K562 (cell line): ENCODE measurements around the gene HOXC5. TPM values are rescaled to one million over a fixed set of nuclear protein-coding genes. Genes with fewer than 3 reads are reported as not detected.

Experiments used
- ATAC-seq: fragments of 200-7000 bp; cut with Tn5 transposase; 3 replicates; pipeline ENCODE4 v1.9.1; 2020; ENCODE audit warnings: moderate library complexity
- BruUV-seq: library from RNA; stranded (reverse); fragments of 400-500 nt; replicated peaks from 2 replicates; lab custom pipeline; 2021; lab: Mats Ljungman, UMichigan
- CTCF ChIA-PET: fragments of 300-600 bp; formaldehyde crosslinking; extraction: SDS; loops from one replicate; lab custom pipeline; 2021; ENCODE audit warnings: low intra/inter-chr PET ratio; lab: Yijun Ruan, JAX
- POLR2A ChIA-PET: fragments of 300-600, 350-650 bp; sonication (Branson Sonifier 250); formaldehyde crosslinking; extraction: SDS; loops from one replicate; lab custom pipeline; 2021; ENCODE audit warnings: antibody characterized with exemption, inconsistent platforms; lab: Yijun Ruan, JAX
- DNase-seq, 4 experiments: peaks; one replicate each; pipeline versions ENCODE4 v3.0.0 to v3.0.0-alpha.2; 2011 to 2018; ENCODE audit warnings: low spot score in 3 of 4, mixed read lengths in 3 of 4; ENCODE audit errors: extremely low read depth in 1 of 4
- FAIRE-seq: peaks from 2 replicates; lab custom pipeline; 2011; peaks lifted over from hg19 to GRCh38; lab: Jason Lieb, UNC
- H2AFZ ChIP-seq: 2 replicates; pipeline ENCODE4 v1.6.0; 2011; ENCODE audit warnings: low read depth, low read length, control low read depth, inconsistent platforms
- H3K27ac ChIP-seq: fragments of 200-600 bp; 3 replicates; pipeline ENCODE4 v1.8.0; 2011; ENCODE audit warnings: low read depth, mild to moderate bottlenecking, control low read depth, inconsistent platforms, low read length, moderate library complexity, mixed read lengths; ENCODE audit errors: extremely low read depth
- H3K27me3 ChIP-seq, 2 experiments: fragments of 300-600 bp in 1 of 2; 2 replicates in 1 of 2; 3 replicates in 1 of 2; pipeline versions ENCODE4 v1.6.0 to v1.8.0; 2011; ENCODE audit warnings: inconsistent platforms in 2 of 2, low read length in 2 of 2, mild to moderate bottlenecking in 1 of 2, mixed read lengths in 1 of 2, moderate library complexity in 1 of 2; ENCODE audit not compliant: control insufficient read depth in 2 of 2, insufficient read depth in 2 of 2
- H3K36me3 ChIP-seq: fragments of 300-600 bp; 3 replicates; pipeline ENCODE4 v1.8.0; 2011; ENCODE audit warnings: mild to moderate bottlenecking, low read length, inconsistent platforms; ENCODE audit not compliant: control insufficient read depth, insufficient read depth
- H3K4me1 ChIP-seq, 2 experiments: fragments of 200-600 bp in 1 of 2; replicated peaks in 1 of 2; 2 replicates in 1 of 2; 3 replicates in 1 of 2; pipeline versions ENCODE4 v1.5.1 to v1.8.0; 2011; ENCODE audit warnings: inconsistent platforms in 2 of 2, low read length in 2 of 2, mild to moderate bottlenecking in 1 of 2, mixed read lengths in 1 of 2, moderate library complexity in 1 of 2; ENCODE audit not compliant: control insufficient read depth in 2 of 2, insufficient read depth in 2 of 2
- H3K4me2 ChIP-seq: 2 replicates; pipeline ENCODE4 v1.6.1; 2011; ENCODE audit warnings: low read length, control low read depth, inconsistent platforms, mixed read lengths; ENCODE audit not compliant: insufficient read depth
- H3K4me3 ChIP-seq: fragments of 200-600 bp; sonication (generic), shearing (Covaris generic); 2 replicates; pipeline ENCODE4 v1.5.1; 2016; ENCODE audit warnings: control low read depth, inconsistent platforms
- H3K79me2 ChIP-seq: fragments of 200-600 bp; 3 replicates; pipeline ENCODE4 v1.8.0; 2011; ENCODE audit warnings: low read length, inconsistent platforms; ENCODE audit not compliant: control insufficient read depth, insufficient read depth
- H3K9ac ChIP-seq, 2 experiments: 2 replicates each; pipeline versions ENCODE4 v1.6.0 to v1.6.1; 2011; ENCODE audit warnings: low read depth in 2 of 2, low read length in 2 of 2, control low read depth in 1 of 2, inconsistent platforms in 1 of 2, mild to moderate bottlenecking in 1 of 2, mixed read lengths in 1 of 2; ENCODE audit not compliant: insufficient read depth in 1 of 2
- H3K9me1 ChIP-seq: one replicate; pipeline ENCODE4 v1.6.0; 2011; ENCODE audit warnings: inconsistent platforms, mild to moderate bottlenecking, low read length, moderate library complexity; ENCODE audit not compliant: control insufficient read depth, insufficient read depth
- H3K9me3 ChIP-seq: replicated peaks from 2 replicates; pipeline ENCODE4 v1.5.1; 2011; ENCODE audit warnings: low read depth, low read length, inconsistent platforms; ENCODE audit not compliant: control insufficient read depth, insufficient read depth
- H4K20me1 ChIP-seq: replicated peaks from 2 replicates; pipeline ENCODE4 v1.6.1; 2011; ENCODE audit warnings: low read length, inconsistent platforms, mixed read lengths; ENCODE audit not compliant: control insufficient read depth, insufficient read depth
- CCNT2 ChIP-seq: IDR thresholded peaks from 2 replicates; pipeline ENCODE4 v1.6.1; 2011; ENCODE audit warnings: borderline replicate concordance, low read depth, mild to moderate bottlenecking, moderate library complexity, mixed read lengths, low read length; ENCODE audit not compliant: insufficient read length; ENCODE audit errors: extremely low read depth
- HNRNPK ChIP-seq: fragments of 200-400 bp; formaldehyde crosslinking; IDR thresholded peaks from one replicate; pipeline ENCODE4 v1.6.1; 2018; ENCODE audit warnings: mild to moderate bottlenecking, low read depth, low read length; ENCODE audit not compliant: poor library complexity, severe bottlenecking
- IRF2 ChIP-seq: sonication (generic); formaldehyde crosslinking; IDR thresholded peaks from 2 replicates; pipeline ENCODE4 v1.8.1; 2022; ENCODE audit warnings: mild to moderate bottlenecking, missing genetic modification reagents
- MYC ChIP-seq, 2 experiments: fragments of 250-450 bp in 1 of 2; sonication (Bioruptor Pico) in 1 of 2; IDR thresholded peaks; 2 replicates each; pipeline versions ENCODE4 v1.5.1 to v1.6.1; 2012 to 2021; ENCODE audit warnings: low read depth in 2 of 2, borderline replicate concordance in 1 of 2, improper control_type of control experiment in 1 of 2, low read length in 1 of 2, mild to moderate bottlenecking in 1 of 2, moderate library complexity in 1 of 2
- NCOA6 ChIP-seq: fragments of 450-650 bp; IDR thresholded peaks from 2 replicates; pipeline ENCODE4 v1.6.1; 2017; ENCODE audit warnings: mild to moderate bottlenecking
- NELFE ChIP-seq: IDR thresholded peaks from 2 replicates; pipeline ENCODE4 v1.6.1; 2011; ENCODE audit warnings: mild to moderate bottlenecking; ENCODE audit not compliant: insufficient read depth, insufficient read length
- SMARCB1 ChIP-seq: IDR thresholded peaks from 2 replicates; pipeline ENCODE4 v1.6.1; 2011; ENCODE audit warnings: improper control_type of control experiment, low read depth; ENCODE audit not compliant: insufficient read length
- XRCC3 ChIP-seq: fragments of 450-650 bp; IDR thresholded peaks from 2 replicates; pipeline ENCODE4 v1.6.1; 2017; ENCODE audit warnings: mild to moderate bottlenecking, moderate library complexity
- WGBS: fragments of 100-300 bp; shearing (Covaris generic); methylation state at CpG from one replicate; pipeline ENCODE4 v1.1.6; 2016; ENCODE audit warnings: low coverage, mixed read lengths; ENCODE audit not compliant: insufficient coverage; ENCODE audit errors: missing lambda C conversion rate; 5-methylcytosine and 5-hydroxymethylcytosine counted together
- in situ Hi-C: fragments of 300-500 bp; cut with MboI; formaldehyde crosslinking; loops from 4 replicates; pipeline ENCODE4 v1.15.0; 2018; ENCODE audit warnings: inconsistent platforms, mixed read lengths
- intact Hi-C: fragments of 100-400 bp; cut with micrococcal nuclease; formaldehyde crosslinking; loops from 2 replicates; pipeline ENCODE4 v1.14.2; 2022
- polyA plus RNA-seq, 8 experiments: library from polyadenylated mRNA; depleted of rRNA in 4 of 8; stranded (reverse) in 5 of 8; unstranded in 3 of 8; fragments of >200 nt; fragmentation: Nextera tagmentation in 2 of 8; fragmentation: Illumina TruSeq in 1 of 8; extraction: Ambion mirVana in 2 of 8; extraction: Trizol in 1 of 8; gene quantifications; 2 replicates each; pipeline versions ENCODE4 v1.2.1 to v1.2.3, GENCODE V29; 2011 to 2014; ENCODE audit warnings: inconsistent platforms in 1 of 8, missing spikeins in 1 of 8
- total RNA-seq, 7 experiments: library from RNA; depleted of rRNA in 6 of 7; stranded (reverse); fragments of >200 nt in 6 of 7; fragmentation: Illumina TruSeq in 2 of 7; extraction: Trizol in 2 of 7; gene quantifications; 2 replicates each; pipeline versions ENCODE4 v1.2.1 to v1.2.3, GENCODE V29; 2011 to 2021; ENCODE audit warnings: low replicate concordance in 1 of 7
- TF ChIP-seq, protein P1 (sequence below): sonication (generic); formaldehyde crosslinking; IDR thresholded peaks from 2 replicates; pipeline ENCODE4 v1.8.0; 2022; ENCODE audit warnings: mild to moderate bottlenecking, missing genetic modification reagents, borderline replicate concordance
- TF ChIP-seq, protein P2 (sequence below), 2 experiments: fragments of 450-650 bp; IDR thresholded peaks; 2 replicates each; pipeline ENCODE4 v1.6.1; 2016
- TF ChIP-seq, protein P3 (sequence below), 2 experiments: IDR thresholded peaks; 2 replicates each; pipeline ENCODE4 v1.6.1; 2011; ENCODE audit warnings: borderline replicate concordance in 1 of 2, control low read depth in 1 of 2, low read depth in 1 of 2, low read length in 1 of 2, mild to moderate bottlenecking in 1 of 2, mixed read lengths in 1 of 2, moderate library complexity in 1 of 2; ENCODE audit not compliant: insufficient read depth in 1 of 2, insufficient read length in 1 of 2, poor library complexity in 1 of 2, severe bottlenecking in 1 of 2; ENCODE audit errors: extremely low read depth in 1 of 2
- TF ChIP-seq, protein P4 (sequence below): fragments of 250-450 bp; sonication (Bioruptor Pico); IDR thresholded peaks from 2 replicates; pipeline ENCODE4 v1.9.0; 2021; ENCODE audit warnings: mild to moderate bottlenecking, inconsistent platforms

HOXC5 gene
- total and polyA plus RNA-seq, 9 of the 15 experiments (the other 6 are each of a cell fraction or from before 2014, with no cell fraction given): 0.10 to 0.44 (median 0.18) TPM; not detected in 4

DNA sequence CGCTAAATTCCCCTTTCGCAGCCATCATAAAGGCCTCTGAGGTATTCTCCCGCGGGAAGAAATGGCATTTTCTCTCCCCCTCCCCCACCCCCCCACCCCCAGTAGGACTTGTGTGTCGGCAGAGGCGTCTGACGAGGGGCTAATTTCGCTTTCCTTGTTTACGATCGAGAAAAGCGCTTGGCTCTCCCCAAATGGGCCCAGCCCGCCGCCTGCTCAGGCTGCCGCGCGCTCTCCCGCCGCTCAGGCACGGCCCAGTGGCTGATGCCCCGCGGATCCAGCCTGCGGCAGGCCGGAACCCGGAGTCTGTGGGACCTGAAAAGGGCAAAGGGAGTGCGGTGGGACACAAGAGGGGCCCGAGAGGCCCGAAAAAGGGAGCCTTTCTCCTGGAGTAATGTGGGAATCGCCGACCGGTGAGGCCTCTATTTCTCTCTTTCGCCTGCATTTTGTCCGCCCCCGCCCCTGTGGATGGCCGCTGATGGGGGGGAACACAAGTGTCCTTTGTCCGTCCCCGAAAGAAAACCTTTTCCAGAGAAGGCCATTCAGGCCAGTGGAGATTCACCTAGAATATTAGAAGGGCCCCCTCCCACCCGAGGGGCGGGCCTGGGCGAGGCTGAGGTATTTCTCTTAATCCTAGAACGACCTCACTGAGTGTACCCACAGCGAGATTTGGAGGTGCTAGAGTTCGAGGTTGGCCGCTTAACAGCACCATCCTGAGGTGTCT, 13.6 kb upstream of the HOXC5 start:
- Histone ChIP-seq H3K9me3 (no peaks in the 10 kb centered on the region), H3K36me3 (no peaks in the 10 kb centered on the region), H3K9ac (peak overlapping the region; percentile 61 to 90; a peak in 3 of 4 replicates), H3K27ac (peak overlapping the region; percentile 86), H3K27me3 (no peaks in the 10 kb centered on the region), H3K79me2 (peaks cover 3% of the 10 kb centered on the region; the same call in 2 of the 3 replicates), H2AFZ (peak overlapping the region; percentile 97; the same call in 1 of the 2 replicates), H3K4me3 (0 out of 2 replicates have a peak overlapping the region, but pooled peaks have one; percentile 12), H4K20me1 (no peaks in the 10 kb centered on the region), H3K4me2 (no peak overlapping the region), H3K9me1 (no peaks in the 10 kb centered on the region), H3K4me1 (peaks cover 10 to 52% of the 10 kb centered on the region in 2 experiments)
- in situ Hi-C loops (no loop called here), intact Hi-C loops (loop anchor here (10.0 kb wide), 1 partner anchor 276 kb away; no protein-coding TSS in a partner anchor)
- FAIRE-seq: no peak
- DNase-seq: peak in 3 of 4 experiments; percentile 42 to 55 (median 45)
- WGBS: 65% methylated on average over 29 of the region's 43 CpGs
- ChIA-PET CTCF (interaction anchor here (0.8 kb wide), 1 partner anchor 13 kb away, joined by 3 read pairs; no protein-coding TSS in a partner anchor), POLR2A (no interaction called here)
- BruUV-seq: no TSS peak
- ATAC-seq: no peak
- TF ChIP-seq NCOA6 (no peak), IRF2 (CRISPR knock-in tag) (no peak), MYC (IDR thresholded peaks at IDR 0.05; ENCODE audit: low read depth, low read length) (no peak), MYC (CRISPR knock-in tag; IDR thresholded peaks at IDR 0.05; ENCODE audit: borderline replicate concordance, low read depth) (no peak), NELFE (no peak), SMARCB1 (no peak), XRCC3 (no peak), CCNT2 (peak; percentile 17), HNRNPK (no peak)
- TF ChIP-seq, protein P1, sequence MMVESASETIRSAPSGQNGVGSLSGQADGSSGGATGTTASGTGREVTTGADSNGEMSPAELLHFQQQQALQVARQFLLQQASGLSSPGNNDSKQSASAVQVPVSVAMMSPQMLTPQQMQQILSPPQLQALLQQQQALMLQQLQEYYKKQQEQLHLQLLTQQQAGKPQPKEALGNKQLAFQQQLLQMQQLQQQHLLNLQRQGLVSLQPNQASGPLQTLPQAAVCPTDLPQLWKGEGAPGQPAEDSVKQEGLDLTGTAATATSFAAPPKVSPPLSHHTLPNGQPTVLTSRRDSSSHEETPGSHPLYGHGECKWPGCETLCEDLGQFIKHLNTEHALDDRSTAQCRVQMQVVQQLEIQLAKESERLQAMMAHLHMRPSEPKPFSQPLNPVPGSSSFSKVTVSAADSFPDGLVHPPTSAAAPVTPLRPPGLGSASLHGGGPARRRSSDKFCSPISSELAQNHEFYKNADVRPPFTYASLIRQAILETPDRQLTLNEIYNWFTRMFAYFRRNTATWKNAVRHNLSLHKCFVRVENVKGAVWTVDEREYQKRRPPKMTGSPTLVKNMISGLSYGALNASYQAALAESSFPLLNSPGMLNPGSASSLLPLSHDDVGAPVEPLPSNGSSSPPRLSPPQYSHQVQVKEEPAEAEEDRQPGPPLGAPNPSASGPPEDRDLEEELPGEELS (CRISPR knock-in tag): no peak
- TF ChIP-seq, protein P2, sequence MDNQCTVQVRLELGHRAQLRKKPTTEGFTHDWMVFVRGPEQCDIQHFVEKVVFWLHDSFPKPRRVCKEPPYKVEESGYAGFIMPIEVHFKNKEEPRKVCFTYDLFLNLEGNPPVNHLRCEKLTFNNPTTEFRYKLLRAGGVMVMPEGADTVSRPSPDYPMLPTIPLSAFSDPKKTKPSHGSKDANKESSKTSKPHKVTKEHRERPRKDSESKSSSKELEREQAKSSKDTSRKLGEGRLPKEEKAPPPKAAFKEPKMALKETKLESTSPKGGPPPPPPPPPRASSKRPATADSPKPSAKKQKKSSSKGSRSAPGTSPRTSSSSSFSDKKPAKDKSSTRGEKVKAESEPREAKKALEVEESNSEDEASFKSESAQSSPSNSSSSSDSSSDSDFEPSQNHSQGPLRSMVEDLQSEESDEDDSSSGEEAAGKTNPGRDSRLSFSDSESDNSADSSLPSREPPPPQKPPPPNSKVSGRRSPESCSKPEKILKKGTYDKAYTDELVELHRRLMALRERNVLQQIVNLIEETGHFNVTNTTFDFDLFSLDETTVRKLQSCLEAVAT (IDR thresholded peaks at IDR 0.05): no peak; a peak in 1 of 4 replicates
- TF ChIP-seq, protein P3, sequence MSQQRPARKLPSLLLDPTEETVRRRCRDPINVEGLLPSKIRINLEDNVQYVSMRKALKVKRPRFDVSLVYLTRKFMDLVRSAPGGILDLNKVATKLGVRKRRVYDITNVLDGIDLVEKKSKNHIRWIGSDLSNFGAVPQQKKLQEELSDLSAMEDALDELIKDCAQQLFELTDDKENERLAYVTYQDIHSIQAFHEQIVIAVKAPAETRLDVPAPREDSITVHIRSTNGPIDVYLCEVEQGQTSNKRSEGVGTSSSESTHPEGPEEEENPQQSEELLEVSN (IDR thresholded peaks at IDR 0.05; ENCODE audit: borderline replicate concordance in 1 of 2, extremely low read depth in 1 of 2, insufficient read depth in 1 of 2, insufficient read length in 1 of 2, low read depth in 1 of 2, low read length in 1 of 2, poor library complexity in 1 of 2, severe bottlenecking in 1 of 2): peak in 1 of 2 experiments; percentile 44
- TF ChIP-seq, protein P4, sequence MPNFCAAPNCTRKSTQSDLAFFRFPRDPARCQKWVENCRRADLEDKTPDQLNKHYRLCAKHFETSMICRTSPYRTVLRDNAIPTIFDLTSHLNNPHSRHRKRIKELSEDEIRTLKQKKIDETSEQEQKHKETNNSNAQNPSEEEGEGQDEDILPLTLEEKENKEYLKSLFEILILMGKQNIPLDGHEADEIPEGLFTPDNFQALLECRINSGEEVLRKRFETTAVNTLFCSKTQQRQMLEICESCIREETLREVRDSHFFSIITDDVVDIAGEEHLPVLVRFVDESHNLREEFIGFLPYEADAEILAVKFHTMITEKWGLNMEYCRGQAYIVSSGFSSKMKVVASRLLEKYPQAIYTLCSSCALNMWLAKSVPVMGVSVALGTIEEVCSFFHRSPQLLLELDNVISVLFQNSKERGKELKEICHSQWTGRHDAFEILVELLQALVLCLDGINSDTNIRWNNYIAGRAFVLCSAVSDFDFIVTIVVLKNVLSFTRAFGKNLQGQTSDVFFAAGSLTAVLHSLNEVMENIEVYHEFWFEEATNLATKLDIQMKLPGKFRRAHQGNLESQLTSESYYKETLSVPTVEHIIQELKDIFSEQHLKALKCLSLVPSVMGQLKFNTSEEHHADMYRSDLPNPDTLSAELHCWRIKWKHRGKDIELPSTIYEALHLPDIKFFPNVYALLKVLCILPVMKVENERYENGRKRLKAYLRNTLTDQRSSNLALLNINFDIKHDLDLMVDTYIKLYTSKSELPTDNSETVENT: no peak
